Tracheal epithelial cell (primary cell): Measurements from ENCODE around the gene NTRK2. TPM values are rescaled to one million over a fixed set of nuclear protein-coding genes. Genes with fewer than 3 reads are reported as not detected.

Experiments
- total RNA-seq: library from RNA; depleted of rRNA; stranded (reverse); fragments of >200 nt; gene quantifications from 2 replicates; pipeline ENCODE4 v1.2.1, GENCODE V29; 2014

Gene NTRK2
- under 0.01 TPM in 1 of 2 replicates, not detected in the other for total RNA-seq

GRCh38 chr9:84669288-84670137 is at the start of gene NTRK2:
Gene NTRK2 (plus strand): TSS chr9:84669729. CDS start chr9:84670749, 1,020 bp downstream.

